Measurements from ENCODE around the gene IL17D.
"Not testable (repeated sequence)": the region's sequence is repeated elsewhere in the genome, so short reads cannot be mapped to it uniquely, and the experiment has no call there.

GRCh38 chr13:20678606-20679005, 24.9 kb upstream of the IL17D start:
- TF ChIP-seq, protein P1, sequence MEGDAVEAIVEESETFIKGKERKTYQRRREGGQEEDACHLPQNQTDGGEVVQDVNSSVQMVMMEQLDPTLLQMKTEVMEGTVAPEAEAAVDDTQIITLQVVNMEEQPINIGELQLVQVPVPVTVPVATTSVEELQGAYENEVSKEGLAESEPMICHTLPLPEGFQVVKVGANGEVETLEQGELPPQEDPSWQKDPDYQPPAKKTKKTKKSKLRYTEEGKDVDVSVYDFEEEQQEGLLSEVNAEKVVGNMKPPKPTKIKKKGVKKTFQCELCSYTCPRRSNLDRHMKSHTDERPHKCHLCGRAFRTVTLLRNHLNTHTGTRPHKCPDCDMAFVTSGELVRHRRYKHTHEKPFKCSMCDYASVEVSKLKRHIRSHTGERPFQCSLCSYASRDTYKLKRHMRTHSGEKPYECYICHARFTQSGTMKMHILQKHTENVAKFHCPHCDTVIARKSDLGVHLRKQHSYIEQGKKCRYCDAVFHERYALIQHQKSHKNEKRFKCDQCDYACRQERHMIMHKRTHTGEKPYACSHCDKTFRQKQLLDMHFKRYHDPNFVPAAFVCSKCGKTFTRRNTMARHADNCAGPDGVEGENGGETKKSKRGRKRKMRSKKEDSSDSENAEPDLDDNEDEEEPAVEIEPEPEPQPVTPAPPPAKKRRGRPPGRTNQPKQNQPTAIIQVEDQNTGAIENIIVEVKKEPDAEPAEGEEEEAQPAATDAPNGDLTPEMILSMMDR (IDR thresholded peaks at IDR 0.05; ENCODE audit: insufficient read depth, low read length, poor library complexity, severe bottlenecking) = not testable (repeated sequence)
- TF ChIP-seq EZH2phosphoT487 (conservative IDR thresholded peaks at IDR 0.05; ENCODE audit: low read length) = not testable (repeated sequence)

Data from SU-DHL-6 (cell line).